Smooth muscle cell of the umbilical artery (primary cell): ENCODE results near the gene MOBP. TPM values are rescaled to one million over a fixed set of nuclear protein-coding genes. Genes with fewer than 3 reads are reported as not detected.

ENCODE experiments used
- total RNA-seq: library from RNA; depleted of rRNA; stranded (reverse); fragments of >200 nt; gene quantifications from 2 replicates; pipeline ENCODE4 v1.2.3, GENCODE V29; 2014

Gene MOBP
- total RNA-seq = not detected in 2 replicates

DNA sequence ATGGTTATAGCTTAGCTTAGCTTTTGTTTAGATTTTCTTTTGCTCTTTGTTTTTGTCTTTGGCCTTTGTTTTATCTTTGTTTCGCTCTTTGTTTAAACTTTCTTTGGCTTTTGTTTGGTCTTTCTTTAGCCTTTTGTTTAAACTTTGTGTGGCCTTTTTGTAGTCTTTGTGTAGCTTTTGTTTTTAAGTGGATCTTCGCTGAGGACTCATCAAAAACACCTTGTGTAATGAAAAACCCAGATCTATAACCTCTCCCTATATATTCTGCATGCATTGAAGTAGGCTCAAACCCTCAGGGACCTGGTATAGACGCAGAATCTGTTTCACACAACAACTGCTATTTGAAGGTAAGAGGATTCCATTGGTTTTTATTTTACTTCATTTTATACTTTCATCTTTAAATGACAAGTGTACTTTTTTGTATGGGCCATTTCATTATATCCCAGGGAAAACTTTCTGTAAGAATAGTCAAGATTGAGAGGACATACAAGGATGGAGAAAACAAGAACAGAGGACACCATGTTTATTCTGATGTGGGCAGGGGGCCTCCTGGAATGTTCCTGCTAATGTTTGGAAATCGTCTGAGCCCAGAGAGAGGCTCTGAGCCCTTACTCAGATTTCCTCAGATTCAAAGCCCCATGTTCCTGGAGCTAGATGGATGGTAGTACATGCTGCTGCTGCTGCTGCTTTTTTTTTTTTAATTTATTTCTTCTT lies at the start of gene MOBP:
Gene MOBP, plus strand, starts transcription at position 287 of the 714 bp plus-strand sequence. CDS start 34,390 bp downstream, outside the sequence.

Other genes with a start within 250 kb of the MOBP start
- not detected in 2 replicates for gene CX3CR1, start 187.6 kb upstream of the MOBP start, total RNA-seq
- gene CCR8, start 138.0 kb upstream of the MOBP start, total RNA-seq = not detected in 2 replicates
- gene SLC25A38, start 84.3 kb upstream of the MOBP start, total RNA-seq = 13.6 and 16.6 TPM in 2 replicates
- gene RPSA, start 61.0 kb upstream of the MOBP start, total RNA-seq = 664 and 977 TPM in 2 replicates